ENCODE data around the gene APBA2. TPM values are rescaled to one million over a fixed set of nuclear protein-coding genes. Genes with fewer than 3 reads are reported as not detected.

The APBA2 gene
- total RNA-seq, 2 experiments from 2014 or later: 12.8 to 17.5 TPM

DNA sequence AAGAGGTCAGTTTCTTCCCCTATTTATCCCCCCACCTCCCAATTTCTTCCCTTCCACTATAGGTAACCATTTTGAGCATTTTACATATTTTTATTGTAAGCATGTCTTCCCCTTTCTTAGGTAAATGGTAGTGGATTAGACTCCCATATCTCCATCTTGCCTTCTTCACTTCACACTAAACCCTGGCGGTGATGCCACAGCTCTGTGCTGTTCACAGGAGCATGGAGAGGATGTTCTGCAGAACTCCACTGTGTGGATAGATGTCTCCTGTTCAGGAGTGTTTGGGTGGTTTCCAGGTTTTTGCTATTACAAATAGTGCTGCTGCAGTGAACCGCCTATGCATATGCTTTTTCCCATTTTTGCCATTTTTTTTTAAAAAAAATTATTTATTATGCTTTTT, 201.1 kb downstream of the APBA2 start:
- POLR2A ChIA-PET: no interaction called here
- ATAC-seq: no peak
- intact Hi-C loops (cut with DNase I, micrococcal nuclease): loop anchor here (5.0 kb wide), 2 partner anchors 95 to 200 kb away; partner anchors contain the start of gene APBA2 (in 1 of the 2)
- Mint-ChIP-seq H3K4me3 (no peak overlapping the region), H3K27me3 (no peaks in the 10 kb centered on the region), H3K9me3 (ENCODE audit: low read depth) (no peaks in the 10 kb centered on the region), H3K27ac (no peak overlapping the region), H3K36me3 (ENCODE audit: low read depth) (peaks cover 8% of the 10 kb centered on the region), H3K4me1 (peaks cover 32% of the 10 kb centered on the region)
- DNase-seq: no peak
- CTCF ChIA-PET: interaction anchor here (0.8 to 1.0 kb wide), 2 partner anchors 17 to 59 kb away, joined by 3 to 4 read pairs; no protein-coding TSS in a partner anchor

DNA sequence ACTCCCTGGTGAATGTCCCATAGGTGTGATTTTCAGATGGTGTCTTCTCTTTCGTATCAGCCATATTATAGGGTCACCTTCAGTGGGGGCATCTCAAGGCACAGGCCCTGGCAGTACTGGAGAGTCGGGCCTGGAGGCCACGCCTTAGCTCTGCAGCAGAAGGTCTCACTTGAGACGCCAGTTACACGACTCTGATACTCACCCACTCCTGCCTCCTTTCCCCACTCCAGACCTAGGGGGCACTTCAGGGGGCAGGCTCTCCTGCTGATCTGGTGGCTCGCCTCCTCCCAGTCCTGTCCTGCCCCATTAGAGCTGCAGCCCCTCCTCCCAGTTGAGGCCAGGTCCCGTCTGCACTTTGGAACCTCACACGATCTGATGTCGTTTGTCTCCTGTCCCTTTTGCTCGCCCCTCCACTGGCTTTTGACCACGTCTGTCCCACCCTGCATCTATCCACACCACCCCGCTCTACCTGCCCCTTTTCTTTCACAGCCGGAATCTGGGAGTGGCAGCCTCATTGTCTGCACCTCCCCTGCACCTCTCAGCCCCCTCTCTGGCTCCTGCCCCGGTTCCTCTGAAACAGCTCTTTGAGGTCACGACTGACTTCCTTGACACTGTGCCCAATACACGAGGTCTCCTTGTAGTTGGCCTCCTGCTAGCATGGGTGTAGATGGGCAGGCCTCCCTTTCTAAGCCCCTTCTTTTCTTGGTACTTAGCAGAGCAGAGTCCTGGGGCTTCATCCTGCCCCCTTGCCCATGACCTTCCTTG, 201.9 kb downstream of the APBA2 start:
- peaks cover 32% of the 10 kb centered on the region for H3K4me1 Mint-ChIP-seq
- H3K4me3 Mint-ChIP-seq: no peak overlapping the region
- H3K27me3 Mint-ChIP-seq: no peaks in the 10 kb centered on the region
- H3K9me3 Mint-ChIP-seq (ENCODE audit: low read depth): no peaks in the 10 kb centered on the region
- intact Hi-C loops (cut with DNase I, micrococcal nuclease): loop anchor here (5.0 kb wide), 2 partner anchors 95 to 200 kb away; partner anchors contain the start of gene APBA2 (in 1 of the 2)
- ATAC-seq (no peak), DNase-seq (no peak)
- no peak overlapping the region for H3K27ac Mint-ChIP-seq
- ChIA-PET POLR2A (no interaction called here), CTCF (interaction anchor here (7.2 kb wide), 1 partner anchor 15 kb away, joined by 63 read pairs; no protein-coding TSS in a partner anchor)
- peaks cover 8% of the 10 kb centered on the region for H3K36me3 Mint-ChIP-seq (ENCODE audit: low read depth)

DNA sequence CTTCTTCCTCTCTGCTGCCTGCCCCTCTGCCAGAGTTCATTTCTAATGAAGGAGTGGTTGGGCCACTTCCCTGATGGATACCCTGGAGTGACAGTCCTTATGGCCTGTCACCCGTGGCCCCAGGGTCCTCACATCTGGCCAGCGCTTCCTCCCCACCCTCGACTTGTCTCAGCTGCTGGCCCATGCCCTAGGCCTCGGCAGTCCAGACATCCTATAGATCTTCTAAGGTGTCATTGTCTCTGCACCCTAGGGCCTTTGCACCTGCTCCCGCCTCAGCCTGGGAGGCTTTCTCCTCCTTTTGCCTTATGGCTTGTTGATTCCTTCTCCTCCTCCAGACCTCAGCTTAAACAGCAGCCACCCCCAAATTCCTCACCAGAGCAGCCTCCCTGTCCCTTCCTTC, 202.9 kb downstream of the APBA2 start:
- intact Hi-C loops (cut with DNase I, micrococcal nuclease): loop anchor here (5.0 kb wide), 2 partner anchors 96 to 201 kb away; partner anchors contain the start of gene APBA2 (in 1 of the 2)
- peaks cover 32% of the 10 kb centered on the region for H3K4me1 Mint-ChIP-seq
- H3K9me3 Mint-ChIP-seq (ENCODE audit: low read depth): no peaks in the 10 kb centered on the region
- no peak for DNase-seq
- ATAC-seq: no peak
- ChIA-PET CTCF (interaction anchor here (0.6 to 7.2 kb wide), 6 partner anchors 8 to 99 kb away, joined by 3 to 63 read pairs (median 10); no protein-coding TSS in a partner anchor), POLR2A (no interaction called here)
- H3K27ac Mint-ChIP-seq: no peak overlapping the region
- no peaks in the 10 kb centered on the region for H3K27me3 Mint-ChIP-seq
- no peak overlapping the region for H3K4me3 Mint-ChIP-seq
- peaks cover 8% of the 10 kb centered on the region for H3K36me3 Mint-ChIP-seq (ENCODE audit: low read depth)

DNA sequence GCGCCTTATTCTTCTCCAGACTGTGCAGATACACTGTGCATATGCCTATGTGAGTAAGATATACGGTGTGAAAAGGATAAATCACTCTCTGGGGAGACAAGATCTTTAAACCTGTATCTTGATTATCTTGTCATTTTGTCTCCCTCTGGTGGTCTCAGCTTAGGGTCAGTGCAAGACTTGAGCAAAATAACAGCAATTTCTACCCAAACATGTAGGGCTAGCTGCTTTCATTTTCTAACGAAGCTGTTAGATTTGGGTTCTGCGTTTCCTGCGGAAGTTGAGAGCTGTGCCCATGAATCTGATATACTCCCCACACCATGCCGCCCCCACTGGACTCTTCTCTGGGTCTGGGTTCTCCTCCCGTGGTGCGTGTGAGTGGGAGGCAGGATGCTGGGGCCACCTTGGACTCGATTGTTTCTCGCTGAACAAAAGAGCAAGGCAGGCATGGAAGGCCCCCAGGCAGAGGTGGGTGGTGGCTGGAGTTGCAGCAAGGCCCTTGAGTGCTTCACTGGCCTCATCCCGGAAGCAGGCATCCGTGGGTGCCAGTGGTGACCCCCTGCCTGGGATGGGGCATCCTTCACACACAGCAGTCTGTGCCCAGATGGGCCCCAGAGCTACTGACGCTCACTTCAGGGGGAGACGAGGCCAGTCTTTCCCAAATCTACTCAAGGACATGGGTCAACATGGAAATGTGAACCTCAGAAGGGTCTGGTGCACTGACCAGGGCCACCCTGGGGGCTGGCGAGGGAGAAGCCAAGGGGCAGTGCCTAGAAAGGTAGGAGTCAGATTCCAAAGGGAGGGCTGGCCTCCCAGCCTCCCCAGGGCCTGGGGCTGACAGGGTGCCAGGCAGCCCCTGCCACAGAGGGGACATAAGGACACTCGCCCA, 204.2 kb downstream of the APBA2 start:
- H3K27me3 Mint-ChIP-seq: no peaks in the 10 kb centered on the region
- H3K27ac Mint-ChIP-seq: peak overlapping the region; percentile 78
- POLR2A ChIA-PET: no interaction called here
- ATAC-seq (peak; percentile 78), DNase-seq (peak; percentile 49)
- H3K36me3 Mint-ChIP-seq (ENCODE audit: low read depth): peaks cover 3% of the 10 kb centered on the region
- H3K4me3 Mint-ChIP-seq: peak overlapping the region; percentile 54
- no peaks in the 10 kb centered on the region for H3K9me3 Mint-ChIP-seq (ENCODE audit: low read depth)
- H3K4me1 Mint-ChIP-seq: peaks cover 32% of the 10 kb centered on the region
- intact Hi-C loops (cut with DNase I, micrococcal nuclease): loop anchor here (2.0 to 5.0 kb wide), 4 partner anchors 95 to 203 kb away; partner anchors contain the start of gene APBA2 (in 1 of the 2)
- CTCF ChIA-PET: interaction anchor here (0.6 to 7.2 kb wide), 17 partner anchors 10 to 171 kb away, joined by 3 to 63 read pairs (median 6); no protein-coding TSS in a partner anchor

DNA sequence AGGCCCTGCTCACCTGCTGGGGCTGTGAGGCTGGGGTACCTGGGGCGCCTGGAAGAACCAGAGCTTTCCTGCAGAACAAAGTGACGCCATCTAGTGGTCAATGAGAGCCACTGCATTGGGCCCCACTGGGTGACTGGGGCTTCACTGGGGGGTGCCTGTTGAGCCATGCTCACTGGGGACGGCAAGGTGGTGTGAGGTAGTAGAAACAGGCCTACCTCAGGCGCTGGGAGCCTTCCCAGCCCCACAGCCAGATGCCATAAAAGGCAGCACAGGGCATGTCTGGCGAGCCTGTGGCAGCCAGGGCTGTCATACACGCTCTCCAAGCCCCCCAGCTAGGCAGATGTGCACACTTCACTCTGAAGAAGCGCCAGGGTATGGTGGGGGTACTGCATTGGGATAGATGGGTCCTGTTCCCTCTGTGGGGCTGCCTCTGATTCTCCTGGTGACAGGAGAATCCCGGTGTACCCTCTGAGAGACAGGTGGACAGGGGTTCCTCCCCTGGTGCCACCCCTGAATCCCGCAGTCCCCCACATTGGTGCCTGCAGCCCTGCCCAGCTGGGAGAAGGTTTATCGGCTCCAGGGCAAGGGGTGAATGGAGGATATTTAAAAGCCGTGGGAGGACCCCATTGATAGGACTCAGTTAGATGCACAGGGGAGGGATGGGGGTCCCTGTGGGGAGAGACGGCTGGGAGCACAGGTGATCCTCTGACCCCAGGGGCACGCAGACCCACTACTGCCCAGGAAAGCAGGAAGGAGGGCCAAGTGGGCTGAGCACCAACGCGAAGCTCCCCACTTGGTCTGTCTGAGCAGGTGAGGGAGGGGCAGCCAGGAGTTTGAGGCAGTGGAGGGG, 205.1 kb downstream of the APBA2 start:
- Mint-ChIP-seq H3K27ac (peak overlapping the region; percentile 78), H3K36me3 (ENCODE audit: low read depth) (no peaks in the 10 kb centered on the region), H3K4me1 (peaks cover 27% of the 10 kb centered on the region), H3K27me3 (no peaks in the 10 kb centered on the region), H3K4me3 (no peak overlapping the region), H3K9me3 (ENCODE audit: low read depth) (no peaks in the 10 kb centered on the region)
- ATAC-seq (peak; percentile 62), DNase-seq (peak; percentile 74)
- intact Hi-C loops (cut with DNase I, micrococcal nuclease): loop anchor here in 1 of 2 experiments (2.0 to 5.0 kb wide), 2 partner anchors 96 to 114 kb away; no protein-coding TSS in a partner anchor
- ChIA-PET POLR2A (no interaction called here), CTCF (interaction anchor here (0.6 to 7.2 kb wide), 17 partner anchors 9 to 172 kb away, joined by 3 to 63 read pairs (median 5); no protein-coding TSS in a partner anchor)

DNA sequence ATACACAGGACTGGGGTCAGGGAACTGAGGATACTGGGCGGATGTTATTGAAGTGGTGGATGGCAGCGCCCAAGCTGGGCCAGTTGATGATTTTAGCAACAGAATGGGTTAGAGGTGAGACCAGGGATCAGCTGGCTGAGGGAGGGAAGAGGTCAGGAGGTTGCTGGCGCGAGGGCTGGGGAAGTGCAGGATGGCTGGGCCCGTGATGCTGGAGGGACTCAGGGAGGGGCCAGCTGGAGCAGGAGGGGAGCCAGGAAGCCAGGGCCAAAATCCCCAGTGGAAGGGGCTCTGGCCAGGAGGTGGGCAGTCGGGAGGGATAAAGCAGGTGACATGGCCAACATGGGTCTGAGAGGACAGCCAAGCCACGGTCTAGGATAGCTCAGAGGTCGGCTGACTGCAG, 205.9 kb downstream of the APBA2 start:
- ATAC-seq: no peak
- ChIA-PET POLR2A (no interaction called here), CTCF (interaction anchor here (0.6 to 7.2 kb wide), 3 partner anchors 11 to 16 kb away, joined by 3 to 63 read pairs (median 15); no protein-coding TSS in a partner anchor)

DNA sequence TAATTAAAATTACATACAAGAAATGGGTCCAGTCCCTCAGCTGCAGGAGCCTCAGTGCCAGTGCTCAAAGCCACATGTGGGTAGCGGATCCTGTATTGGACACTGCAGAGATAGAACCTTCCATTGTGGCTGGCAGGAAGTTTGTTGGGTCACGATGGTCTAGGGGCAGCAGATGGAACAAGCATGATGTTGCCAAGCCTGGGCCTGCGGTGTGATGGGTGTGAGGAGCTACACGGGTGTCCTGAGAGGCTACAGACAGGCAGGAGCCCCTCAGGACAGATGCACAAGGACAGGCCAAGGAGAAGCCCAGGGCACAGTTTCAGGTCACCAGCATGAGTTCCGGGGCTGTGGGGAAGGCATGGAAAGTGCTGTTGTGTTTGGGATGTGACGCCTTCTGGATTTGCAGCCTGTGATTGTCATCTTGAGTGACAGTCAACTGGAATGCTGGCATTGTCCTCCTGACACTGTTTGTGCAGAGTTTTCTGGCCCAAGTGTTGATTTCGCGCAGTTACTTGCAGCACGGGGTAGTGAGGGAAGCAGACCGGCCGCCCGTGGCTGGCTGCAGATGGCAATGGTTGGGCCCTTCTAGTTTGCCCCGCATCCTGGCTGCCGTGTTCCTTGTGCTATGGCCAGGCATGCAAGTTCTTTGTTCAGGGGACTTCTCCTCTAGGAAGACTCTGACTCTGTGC, 206.7 kb downstream of the APBA2 start:
- H3K9me3 Mint-ChIP-seq (ENCODE audit: low read depth): no peaks in the 10 kb centered on the region
- peaks cover 23% of the 10 kb centered on the region for H3K4me1 Mint-ChIP-seq
- ChIA-PET CTCF (interaction anchor here (7.2 kb wide), 1 partner anchor 10 kb away, joined by 63 read pairs; no protein-coding TSS in a partner anchor), POLR2A (interaction anchor here (0.6 kb wide), 1 partner anchor 231 kb away, joined by 3 read pairs; no protein-coding TSS in a partner anchor)
- no peak for ATAC-seq
- H3K27me3 Mint-ChIP-seq: no peaks in the 10 kb centered on the region
- intact Hi-C loops (cut with DNase I, micrococcal nuclease): loop anchor here in 1 of 2 experiments (5.0 kb wide), 1 partner anchor 115 kb away; no protein-coding TSS in a partner anchor
- H3K4me3 Mint-ChIP-seq: no peak overlapping the region
- H3K36me3 Mint-ChIP-seq (ENCODE audit: low read depth): no peaks in the 10 kb centered on the region
- H3K27ac Mint-ChIP-seq: no peak overlapping the region
- DNase-seq: no peak

More for the DNA sequence above, 205.9 kb downstream of the APBA2 start:
- no peak overlapping the region for H3K27ac Mint-ChIP-seq
- intact Hi-C loops (cut with DNase I, micrococcal nuclease): loop anchor here in 1 of 2 experiments (2.0 to 5.0 kb wide), 2 partner anchors 97 to 114 kb away; no protein-coding TSS in a partner anchor
- peaks cover 27% of the 10 kb centered on the region for H3K4me1 Mint-ChIP-seq
- H3K4me3 Mint-ChIP-seq: no peak overlapping the region
- H3K36me3 Mint-ChIP-seq (ENCODE audit: low read depth): no peaks in the 10 kb centered on the region
- H3K27me3 Mint-ChIP-seq: no peaks in the 10 kb centered on the region
- H3K9me3 Mint-ChIP-seq (ENCODE audit: low read depth): no peaks in the 10 kb centered on the region
- DNase-seq: no peak

DNA sequence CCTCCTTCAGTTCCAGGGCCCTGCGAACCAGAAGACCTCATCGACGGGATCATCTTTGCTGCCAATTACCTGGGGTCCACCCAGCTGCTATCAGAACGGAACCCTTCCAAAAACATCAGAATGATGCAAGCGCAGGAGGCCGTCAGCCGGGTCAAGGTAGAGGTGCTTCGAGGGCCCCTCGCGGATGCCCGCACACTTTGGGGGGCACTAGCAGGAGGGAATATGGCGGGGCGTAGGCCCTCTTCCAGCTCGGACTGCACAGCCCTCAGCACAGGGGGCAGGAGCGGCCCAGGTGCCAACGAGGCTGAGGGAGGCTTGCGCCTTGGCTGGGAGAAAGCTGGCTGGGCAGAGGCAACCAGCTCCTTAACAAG, 207.3 kb downstream of the APBA2 start:
- H3K9me3 Mint-ChIP-seq (ENCODE audit: low read depth): no peaks in the 10 kb centered on the region
- ChIA-PET POLR2A (no interaction called here), CTCF (interaction anchor here (0.8 to 7.2 kb wide), 3 partner anchors 9 to 29 kb away, joined by 3 to 63 read pairs (median 5); no protein-coding TSS in a partner anchor)
- peaks cover 2% of the 10 kb centered on the region for H3K36me3 Mint-ChIP-seq (ENCODE audit: low read depth)
- H3K27me3 Mint-ChIP-seq: no peaks in the 10 kb centered on the region
- H3K27ac Mint-ChIP-seq: no peak overlapping the region
- H3K4me3 Mint-ChIP-seq: no peak overlapping the region
- intact Hi-C loops (cut with DNase I, micrococcal nuclease): loop anchor here in 1 of 2 experiments (5.0 kb wide), 1 partner anchor 116 kb away; no protein-coding TSS in a partner anchor
- peaks cover 19% of the 10 kb centered on the region for H3K4me1 Mint-ChIP-seq
- no peak for DNase-seq
- no peak for ATAC-seq

DNA sequence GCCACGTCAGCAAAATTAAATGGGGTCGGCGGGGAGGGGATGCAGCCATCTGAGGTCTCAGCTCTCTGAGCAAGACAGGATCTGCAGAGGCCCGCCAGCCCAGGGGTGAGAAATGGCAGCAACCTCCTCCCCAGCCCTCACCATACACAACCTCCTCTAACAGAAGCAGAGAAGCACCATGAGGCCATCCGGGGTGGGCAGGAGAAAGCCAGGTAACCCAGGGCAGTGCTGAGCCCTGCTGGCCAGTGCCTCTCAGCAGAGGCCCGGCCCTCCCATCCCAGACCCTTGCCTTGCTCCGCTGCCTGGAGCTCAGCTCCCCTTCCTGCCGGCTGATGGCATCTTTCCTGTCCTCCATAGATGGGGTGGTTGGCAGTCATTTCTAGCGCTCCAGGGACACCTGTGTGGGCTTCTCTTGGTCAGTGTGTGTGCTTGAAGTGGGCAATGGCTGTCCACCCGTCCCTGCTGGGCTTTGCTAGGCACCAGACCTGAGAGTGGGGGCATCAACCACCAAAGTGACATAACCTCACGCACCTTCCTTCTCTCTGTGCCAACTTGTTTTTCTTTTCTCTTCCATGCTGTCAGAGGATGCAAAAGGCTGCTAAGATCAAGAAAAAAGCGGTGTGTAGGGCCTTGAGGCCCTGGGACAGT, 208.0 kb downstream of the APBA2 start:
- no peaks in the 10 kb centered on the region for H3K9me3 Mint-ChIP-seq (ENCODE audit: low read depth)
- no peaks in the 10 kb centered on the region for H3K27me3 Mint-ChIP-seq
- H3K27ac Mint-ChIP-seq: no peak overlapping the region
- H3K36me3 Mint-ChIP-seq (ENCODE audit: low read depth): peaks cover 2% of the 10 kb centered on the region
- peaks cover 12% of the 10 kb centered on the region for H3K4me1 Mint-ChIP-seq
- CTCF ChIA-PET: interaction anchor here (0.6 to 7.2 kb wide), 4 partner anchors 9 to 182 kb away, joined by 3 to 63 read pairs (median 4); no protein-coding TSS in a partner anchor
- intact Hi-C loops (cut with DNase I, micrococcal nuclease): loop anchor here in 1 of 2 experiments (5.0 kb wide), 1 partner anchor 117 kb away; no protein-coding TSS in a partner anchor
- DNase-seq (no peak), ATAC-seq (no peak)
- H3K4me3 Mint-ChIP-seq: no peak overlapping the region
- POLR2A ChIA-PET: no interaction called here
